Body of pancreas (tissue), 4 donors: Measurements from ENCODE around the gene RASGRP3.

Source experiments
- POLR2A ChIP-seq, 3 donors: fragments of 450-650 bp; IDR thresholded peaks; one replicate each; pipeline ENCODE4 v1.6.1; 2016; ENCODE audit warnings: antibody characterized with exemption in 3 of 3, mild to moderate bottlenecking in 2 of 3
- TF ChIP-seq, protein P1 (sequence below), 7 experiments: fragments of 450-650 bp in 4 of 7; fragments of 200-600 bp in 3 of 7; sonication (generic) in 3 of 7; IDR thresholded peaks; one replicate each; pipeline ENCODE4 v1.5.1; 2016 to 2019; ENCODE audit warnings: antibody characterized with exemption in 7 of 7

DNA sequence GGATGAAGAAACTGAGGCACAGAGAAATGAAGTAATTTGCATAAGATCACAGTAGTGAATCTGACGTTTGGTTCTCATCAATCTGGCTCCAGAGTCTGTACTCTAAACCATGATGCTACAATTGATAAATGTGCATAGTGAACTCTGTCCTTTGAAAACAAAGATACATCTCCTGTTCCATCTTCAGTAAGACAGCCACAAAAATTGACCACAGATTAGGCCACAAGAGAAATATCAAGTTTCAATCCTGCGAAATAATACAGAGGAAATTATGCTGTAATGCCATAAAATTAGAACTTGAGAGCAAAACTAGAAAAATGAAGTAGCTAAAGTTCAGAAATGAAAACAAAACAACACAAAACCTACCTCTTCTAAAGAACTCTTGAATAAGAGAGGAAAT is 94.2 kb downstream of the RASGRP3 start:
- TF ChIP-seq, protein P1, sequence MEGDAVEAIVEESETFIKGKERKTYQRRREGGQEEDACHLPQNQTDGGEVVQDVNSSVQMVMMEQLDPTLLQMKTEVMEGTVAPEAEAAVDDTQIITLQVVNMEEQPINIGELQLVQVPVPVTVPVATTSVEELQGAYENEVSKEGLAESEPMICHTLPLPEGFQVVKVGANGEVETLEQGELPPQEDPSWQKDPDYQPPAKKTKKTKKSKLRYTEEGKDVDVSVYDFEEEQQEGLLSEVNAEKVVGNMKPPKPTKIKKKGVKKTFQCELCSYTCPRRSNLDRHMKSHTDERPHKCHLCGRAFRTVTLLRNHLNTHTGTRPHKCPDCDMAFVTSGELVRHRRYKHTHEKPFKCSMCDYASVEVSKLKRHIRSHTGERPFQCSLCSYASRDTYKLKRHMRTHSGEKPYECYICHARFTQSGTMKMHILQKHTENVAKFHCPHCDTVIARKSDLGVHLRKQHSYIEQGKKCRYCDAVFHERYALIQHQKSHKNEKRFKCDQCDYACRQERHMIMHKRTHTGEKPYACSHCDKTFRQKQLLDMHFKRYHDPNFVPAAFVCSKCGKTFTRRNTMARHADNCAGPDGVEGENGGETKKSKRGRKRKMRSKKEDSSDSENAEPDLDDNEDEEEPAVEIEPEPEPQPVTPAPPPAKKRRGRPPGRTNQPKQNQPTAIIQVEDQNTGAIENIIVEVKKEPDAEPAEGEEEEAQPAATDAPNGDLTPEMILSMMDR (IDR thresholded peaks at IDR 0.05), result no peak
- TF ChIP-seq POLR2A (IDR thresholded peaks at IDR 0.05), result no peak
